Measurements from ENCODE around the gene AIF1.
A peak's percentile ranks its signal among the peaks of the same experiment; 100 is the strongest.

AIF1 gene

GRCh38 chr6:31614684-31615578, at the start of gene AIF1:
AIF1 (plus strand) TSS chr6:31615234; CDS start chr6:31615330, 96 bp downstream.
- DNase-seq (ENCODE audit: low spot score): no peak

- DNase-seq (ENCODE audit: low spot score): peak; percentile 41
These were observed 47.3 kb upstream of the AIF1 start for GRCh38 chr6:31567531-31568370.

GRCh38 chr6:31568537-31568961, 46.5 kb upstream of the AIF1 start:
- peak; percentile 73 for DNase-seq (ENCODE audit: low spot score)

- no peak for DNase-seq (ENCODE audit: low spot score)
These were observed 45.0 kb upstream of the AIF1 start for GRCh38 chr6:31569861-31570536.

GRCh38 chr6:31572041-31572911, 42.8 kb upstream of the AIF1 start, which contains the start of gene LTA:
LTA (plus strand) TSS chr6:31572289; CDS start chr6:31572743, 454 bp downstream.
- peak; percentile 74 for DNase-seq (ENCODE audit: low spot score)

- DNase-seq (ENCODE audit: low spot score): no peak
These were observed 41.6 kb upstream of the AIF1 start for GRCh38 chr6:31573239-31574105.

- DNase-seq (ENCODE audit: low spot score): no peak
These were observed 40.6 kb upstream of the AIF1 start for GRCh38 chr6:31574106-31575061.

GRCh38 chr6:31575335-31575901, 39.6 kb upstream of the AIF1 start, which contains the start of gene TNF:
TNF (plus strand) TSS chr6:31575565; CDS start chr6:31575742, 177 bp downstream.
- DNase-seq (ENCODE audit: low spot score): peak; percentile 85

- DNase-seq (ENCODE audit: low spot score): no peak
These were observed 38.9 kb upstream of the AIF1 start for GRCh38 chr6:31575952-31576685.

- DNase-seq (ENCODE audit: low spot score): peak; percentile 59
These were observed 38.0 kb upstream of the AIF1 start for GRCh38 chr6:31576897-31577578.

GRCh38 chr6:31577579-31577966, 37.5 kb upstream of the AIF1 start:
- DNase-seq (ENCODE audit: low spot score): no peak

- no peak for DNase-seq (ENCODE audit: low spot score)
These were observed 36.6 kb upstream of the AIF1 start for GRCh38 chr6:31578184-31579118.

- no peak for DNase-seq (ENCODE audit: low spot score)
These were observed 35.9 kb upstream of the AIF1 start for GRCh38 chr6:31579119-31579505.

- DNase-seq (ENCODE audit: low spot score): no peak
These were observed 35.2 kb upstream of the AIF1 start for GRCh38 chr6:31579546-31580437.

- no peak for DNase-seq (ENCODE audit: low spot score)
These were observed 34.6 kb upstream of the AIF1 start for GRCh38 chr6:31580438-31580740.
